Activated CD4-positive, alpha-beta T cell treated with anti-CD3 and anti-CD28 coated beads, Interleukin-2, amount 10 ng/mL, durations not matched to agents 24 days and 14 days (primary cell): ENCODE results near the gene CHAD. TPM values are rescaled to one million over a fixed set of nuclear protein-coding genes. Genes with fewer than 3 reads are reported as not detected.

Source experiments
- DNase-seq: peaks from one replicate; pipeline ENCODE4 v3.0.0; 2022
- H3K27ac Mint-ChIP-seq: one replicate; pipeline ENCODE4 v1.8.0; 2022; ENCODE audit warnings: mild to moderate bottlenecking, mixed read lengths
- H3K27me3 Mint-ChIP-seq: one replicate; pipeline ENCODE4 v1.8.0; 2022; ENCODE audit warnings: mixed read lengths
- H3K36me3 Mint-ChIP-seq: one replicate; pipeline ENCODE4 v1.8.0; 2022; ENCODE audit warnings: low read depth, mild to moderate bottlenecking, mixed read lengths
- H3K4me1 Mint-ChIP-seq: one replicate; pipeline ENCODE4 v1.8.0; 2021; ENCODE audit warnings: mixed read lengths
- H3K4me3 Mint-ChIP-seq: one replicate; pipeline ENCODE4 v1.8.0; 2022; ENCODE audit warnings: mild to moderate bottlenecking, moderate library complexity, mixed read lengths
- H3K9me3 Mint-ChIP-seq: one replicate; pipeline ENCODE4 v1.8.0; 2021; ENCODE audit warnings: mixed read lengths
- intact Hi-C: fragments of 100-400 bp; cut with micrococcal nuclease; formaldehyde crosslinking; loops from one replicate; pipeline ENCODE4 v1.15.1; 2023
- total RNA-seq: library from RNA; stranded (reverse); gene quantifications from 2 replicates; pipeline ENCODE4 v1.2.3, GENCODE V29; 2022

The CHAD gene
- not detected in 2 replicates for total RNA-seq

DNA sequence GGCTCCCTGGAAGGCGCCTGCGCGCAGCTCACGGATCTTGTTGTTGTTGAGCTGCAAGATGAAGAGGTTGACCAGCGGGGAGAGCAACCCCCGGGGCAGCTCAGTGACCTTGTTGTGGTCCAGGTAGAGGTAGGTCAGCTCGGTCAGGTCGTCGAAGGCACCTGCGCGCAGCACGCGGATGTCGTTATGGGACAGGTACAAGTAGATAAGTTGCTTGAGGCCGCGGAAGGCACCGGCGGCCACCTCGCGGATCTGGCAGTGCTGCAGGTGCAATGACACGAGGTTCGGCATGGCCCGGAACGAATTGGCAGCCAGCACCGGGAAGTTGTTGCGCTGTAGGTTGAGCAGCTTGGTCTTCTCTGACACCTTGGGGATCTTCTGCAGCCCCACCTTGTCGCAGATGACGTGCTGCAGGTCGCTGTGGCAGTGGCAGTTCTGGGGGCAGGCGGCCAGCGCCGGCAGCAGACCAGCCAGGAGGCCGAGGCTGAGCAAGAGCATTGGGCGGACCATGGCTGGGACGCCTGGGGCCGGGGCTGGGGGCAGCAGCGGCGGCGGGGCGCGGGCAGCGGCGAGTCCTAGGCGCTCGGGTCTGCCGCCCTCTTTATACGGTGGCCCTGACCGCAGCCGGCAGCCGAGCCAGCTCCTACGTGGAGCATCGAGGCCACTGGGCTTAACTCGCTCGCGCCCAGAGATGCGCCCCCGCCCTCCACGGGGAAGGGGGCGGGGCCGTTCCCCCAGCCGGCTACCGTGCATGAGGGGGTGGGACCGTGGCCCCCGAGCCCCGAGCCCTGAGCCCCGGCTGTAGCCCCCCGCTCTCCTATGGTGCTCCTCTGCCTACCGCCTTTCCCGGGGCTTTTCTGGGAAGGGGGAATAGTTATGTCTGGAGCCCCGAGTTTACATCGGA is at the start of gene CHAD:
Gene CHAD (minus strand): TSS at position 577 of the 904 bp plus-strand sequence. CDS start 67 bp downstream, at position 510.
- H3K9me3 Mint-ChIP-seq, result no peaks in the 10 kb centered on the region
- no peak within 1 kb of the TSS for H3K27ac Mint-ChIP-seq
- H3K4me1 Mint-ChIP-seq, result peaks cover 3% of the 10 kb centered on the region
- H3K36me3 Mint-ChIP-seq, result peaks cover under 1% of the 10 kb centered on the region
- intact Hi-C loops, result no loop called here
- H3K27me3 Mint-ChIP-seq, result peaks cover 22% of the 10 kb centered on the region
- no peak within 1 kb of the TSS for H3K4me3 Mint-ChIP-seq
- DNase-seq, result no peak

DNA sequence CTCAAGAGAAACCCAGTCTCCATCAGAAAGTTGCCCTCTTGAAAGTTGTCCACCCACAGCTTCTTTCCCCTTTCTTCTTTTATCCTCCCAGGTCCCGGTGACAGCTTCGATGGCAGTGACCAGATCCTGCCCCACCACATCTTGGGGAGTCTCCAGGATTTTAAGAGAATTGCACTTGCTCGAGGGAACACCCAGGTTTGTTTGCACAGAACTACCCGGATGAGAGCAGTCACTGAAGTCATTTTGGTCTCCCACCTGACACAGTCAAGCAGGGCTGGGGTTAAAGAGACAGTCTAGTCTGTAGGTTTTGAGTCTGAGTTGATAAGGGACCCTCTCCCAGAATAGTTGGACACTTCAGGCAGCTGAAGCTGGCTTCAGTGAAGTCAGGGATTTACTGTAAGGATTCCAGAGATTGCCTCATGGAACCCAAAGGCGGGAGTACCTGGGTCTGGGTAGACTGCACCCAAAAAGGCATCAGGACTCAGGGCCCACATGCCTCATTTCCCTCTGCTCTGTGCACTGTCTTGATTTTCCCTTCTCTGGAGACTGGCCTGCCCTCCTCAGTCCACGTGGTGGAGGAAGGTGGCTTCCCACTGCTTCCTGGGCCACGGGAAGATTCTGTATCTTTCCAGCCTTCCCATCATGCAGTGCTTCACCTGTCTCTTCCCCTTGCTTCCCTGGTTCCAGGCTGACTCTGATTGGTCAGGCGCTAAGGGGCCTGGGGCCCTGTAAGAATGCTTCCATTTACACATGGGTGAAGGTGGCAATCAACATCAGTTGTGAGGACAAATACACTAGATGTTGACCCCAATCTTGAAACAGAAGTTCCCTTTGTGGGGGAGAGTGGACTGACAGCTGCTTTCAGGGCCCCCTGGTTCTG is 49.1 kb upstream of the CHAD start:
- Mint-ChIP-seq H3K9me3 (no peaks in the 10 kb centered on the region), H3K27ac (no peak overlapping the region)
- intact Hi-C loops, result no loop called here

DNA sequence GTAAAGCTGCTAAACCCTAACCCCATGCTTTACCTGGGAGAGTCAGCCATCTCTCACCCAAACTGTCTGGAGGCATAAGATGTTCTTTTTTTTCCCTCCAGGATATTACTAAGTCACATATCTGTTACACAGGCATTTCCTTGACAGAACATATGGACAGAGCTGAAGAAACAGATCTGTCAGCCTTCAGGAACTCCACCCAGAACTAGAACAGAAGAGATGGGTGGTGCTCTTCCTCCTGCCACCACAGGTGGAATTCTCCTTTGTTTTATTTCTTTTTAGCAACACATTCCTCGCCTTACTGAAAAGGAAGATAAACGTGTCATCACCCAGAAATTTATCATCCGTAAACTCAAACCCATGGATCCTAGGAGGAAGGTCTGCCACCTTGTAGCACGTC is 48.3 kb upstream of the CHAD start:
- H3K27me3 Mint-ChIP-seq, result no peaks in the 10 kb centered on the region
- no peak overlapping the region for H3K4me3 Mint-ChIP-seq
- H3K4me1 Mint-ChIP-seq, result peaks cover 11% of the 10 kb centered on the region
- DNase-seq, result no peak
- H3K27ac Mint-ChIP-seq, result no peak overlapping the region
- no peaks in the 10 kb centered on the region for H3K9me3 Mint-ChIP-seq
- H3K36me3 Mint-ChIP-seq, result no peaks in the 10 kb centered on the region
- intact Hi-C loops, result no loop called here

More for the DNA sequence above, 49.1 kb upstream of the CHAD start:
- H3K27me3 Mint-ChIP-seq, result no peaks in the 10 kb centered on the region
- DNase-seq, result no peak
- H3K4me3 Mint-ChIP-seq, result no peak overlapping the region
- peaks cover 7% of the 10 kb centered on the region for H3K4me1 Mint-ChIP-seq
- H3K36me3 Mint-ChIP-seq, result no peaks in the 10 kb centered on the region

DNA sequence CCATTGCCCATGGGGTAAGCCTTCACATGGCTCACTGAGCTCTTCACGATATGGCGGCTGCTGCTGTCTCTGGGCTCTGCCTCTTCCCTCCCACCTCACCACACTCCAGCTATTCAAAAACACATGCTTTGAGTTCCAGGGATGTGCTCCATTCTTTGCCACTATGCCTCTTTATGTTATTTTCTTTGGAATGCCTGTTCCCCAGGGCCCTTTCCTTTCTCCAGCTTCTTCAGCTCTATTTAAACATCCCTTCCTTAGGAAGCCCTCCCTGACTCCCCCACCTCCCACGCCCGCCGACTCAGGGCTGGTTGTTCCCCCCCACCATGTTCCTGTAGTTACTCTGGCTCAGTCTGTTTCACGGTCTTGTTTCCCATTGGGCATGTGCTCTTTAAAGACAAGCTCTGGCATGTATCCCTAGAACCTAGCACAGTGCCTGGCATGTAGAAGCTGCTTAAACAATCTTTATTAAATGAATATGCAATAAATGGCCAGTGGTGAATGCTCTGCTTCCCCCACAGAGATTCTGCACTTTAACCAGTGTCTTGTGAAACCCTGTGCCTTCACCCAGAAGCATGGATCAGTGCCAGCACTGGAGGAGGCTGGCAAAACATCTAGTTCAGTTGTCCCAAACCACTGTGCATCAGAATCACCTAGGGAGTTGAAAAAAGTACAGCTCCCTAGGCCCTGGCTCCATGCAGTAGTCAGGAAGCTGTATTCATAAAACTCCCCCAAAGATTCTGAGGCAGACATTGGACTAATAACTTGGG is 46.4 kb upstream of the CHAD start:
- no peak overlapping the region for H3K4me3 Mint-ChIP-seq
- intact Hi-C loops, result no loop called here
- no peak for DNase-seq
- peaks cover 22% of the 10 kb centered on the region for H3K4me1 Mint-ChIP-seq
- H3K27me3 Mint-ChIP-seq, result no peaks in the 10 kb centered on the region
- no peaks in the 10 kb centered on the region for H3K36me3 Mint-ChIP-seq
- H3K27ac Mint-ChIP-seq, result no peak overlapping the region
- H3K9me3 Mint-ChIP-seq, result no peaks in the 10 kb centered on the region

GRCh38 chr17:50514388-50514787 is 45.7 kb upstream of the CHAD start:
- no peak for DNase-seq
- intact Hi-C loops, result no loop called here
- Mint-ChIP-seq H3K27me3 (no peaks in the 10 kb centered on the region), H3K27ac (no peak overlapping the region), H3K9me3 (no peaks in the 10 kb centered on the region), H3K36me3 (no peaks in the 10 kb centered on the region), H3K4me3 (no peak overlapping the region), H3K4me1 (peaks cover 27% of the 10 kb centered on the region)

- Mint-ChIP-seq H3K27me3 (no peaks in the 10 kb centered on the region), H3K9me3 (no peaks in the 10 kb centered on the region), H3K4me3 (no peak overlapping the region), H3K27ac (no peak overlapping the region), H3K4me1 (peaks cover 35% of the 10 kb centered on the region), H3K36me3 (no peaks in the 10 kb centered on the region)
- intact Hi-C loops, result no loop called here
- DNase-seq, result no peak
Measured at GRCh38 chr17:50513495-50513894, 44.8 kb upstream of the CHAD start.

DNA sequence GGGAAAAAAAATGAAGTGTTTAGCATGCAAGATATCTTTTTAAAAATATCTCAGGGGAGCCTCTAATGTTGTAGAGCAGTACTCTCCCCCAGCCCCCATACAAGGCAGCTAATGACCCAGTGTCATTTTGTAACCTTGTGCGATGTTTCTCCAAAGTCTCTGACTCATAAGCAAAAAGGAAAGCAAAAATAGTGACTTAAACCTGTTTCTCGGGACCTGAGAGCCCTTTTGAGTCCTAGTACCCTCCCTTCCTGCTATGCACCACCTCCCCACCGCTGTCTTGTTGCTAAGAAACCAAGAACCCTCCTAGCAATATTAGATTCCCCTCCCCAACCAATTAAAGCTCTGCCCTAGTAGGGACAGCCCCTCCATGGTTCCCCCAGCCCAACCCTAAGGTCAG is 42.4 kb upstream of the CHAD start:
- H3K4me1 Mint-ChIP-seq, result peaks cover 34% of the 10 kb centered on the region
- peak overlapping the region; percentile 87 for H3K27ac Mint-ChIP-seq
- intact Hi-C loops, result loop anchor here (2.0 kb wide), 1 partner anchor 32 kb away; no protein-coding TSS in a partner anchor
- peak overlapping the region; percentile 46 for H3K4me3 Mint-ChIP-seq
- no peaks in the 10 kb centered on the region for H3K36me3 Mint-ChIP-seq
- no peaks in the 10 kb centered on the region for H3K27me3 Mint-ChIP-seq
- peak; percentile 91 for DNase-seq
- H3K9me3 Mint-ChIP-seq, result no peaks in the 10 kb centered on the region

DNA sequence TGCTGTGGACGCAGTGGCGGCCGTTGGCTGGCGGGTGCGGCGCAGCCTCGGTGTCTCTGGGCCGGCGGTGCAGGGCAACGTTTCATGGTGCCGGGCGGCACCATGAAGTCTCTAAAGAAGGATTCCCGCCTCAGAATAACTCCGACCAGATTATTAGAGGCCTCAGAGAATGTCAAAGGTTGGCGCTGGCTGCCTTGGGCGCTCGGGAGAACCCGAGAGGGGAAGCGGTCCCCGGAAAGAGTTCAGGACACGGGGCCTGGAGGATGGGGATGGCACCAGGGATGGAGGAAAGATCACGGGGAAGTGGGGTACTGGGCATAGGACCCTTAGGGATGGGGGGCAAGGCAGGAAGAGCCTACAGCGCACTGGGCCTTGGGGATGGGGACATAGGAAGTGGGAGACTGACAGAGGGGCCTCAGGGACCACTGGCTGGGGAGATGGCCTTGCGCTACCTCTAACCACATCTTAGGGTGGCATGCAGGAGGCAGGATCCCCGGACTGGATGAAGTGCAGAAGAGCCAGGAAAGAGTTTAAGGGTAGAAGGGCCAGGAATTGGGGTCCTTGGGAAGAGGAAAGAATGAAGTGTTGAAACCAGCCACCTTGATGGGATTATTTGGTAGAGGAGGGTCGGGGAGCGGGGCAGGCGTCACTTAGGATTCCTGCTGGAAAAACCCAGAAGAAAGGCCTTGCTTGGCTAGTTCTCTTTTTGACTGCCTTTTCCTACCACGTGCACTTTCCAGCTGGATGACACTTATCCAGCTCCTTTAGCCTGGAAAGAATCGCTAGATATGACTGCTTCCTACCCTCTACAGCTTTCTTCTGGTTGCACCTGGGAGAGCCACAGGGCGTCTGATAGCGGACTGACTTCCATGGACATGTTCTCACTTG is 40.1 kb upstream of the CHAD start:
- peak overlapping the region; percentile 94 for H3K4me3 Mint-ChIP-seq
- no peaks in the 10 kb centered on the region for H3K36me3 Mint-ChIP-seq
- H3K4me1 Mint-ChIP-seq, result peaks cover 52% of the 10 kb centered on the region
- DNase-seq, result no peak
- intact Hi-C loops, result loop anchor here (2.0 kb wide), 1 partner anchor 30 kb away; the partner anchor contains the start of gene RSAD1
- no peaks in the 10 kb centered on the region for H3K9me3 Mint-ChIP-seq
- H3K27ac Mint-ChIP-seq, result peak overlapping the region; percentile 91
- H3K27me3 Mint-ChIP-seq, result no peaks in the 10 kb centered on the region

DNA sequence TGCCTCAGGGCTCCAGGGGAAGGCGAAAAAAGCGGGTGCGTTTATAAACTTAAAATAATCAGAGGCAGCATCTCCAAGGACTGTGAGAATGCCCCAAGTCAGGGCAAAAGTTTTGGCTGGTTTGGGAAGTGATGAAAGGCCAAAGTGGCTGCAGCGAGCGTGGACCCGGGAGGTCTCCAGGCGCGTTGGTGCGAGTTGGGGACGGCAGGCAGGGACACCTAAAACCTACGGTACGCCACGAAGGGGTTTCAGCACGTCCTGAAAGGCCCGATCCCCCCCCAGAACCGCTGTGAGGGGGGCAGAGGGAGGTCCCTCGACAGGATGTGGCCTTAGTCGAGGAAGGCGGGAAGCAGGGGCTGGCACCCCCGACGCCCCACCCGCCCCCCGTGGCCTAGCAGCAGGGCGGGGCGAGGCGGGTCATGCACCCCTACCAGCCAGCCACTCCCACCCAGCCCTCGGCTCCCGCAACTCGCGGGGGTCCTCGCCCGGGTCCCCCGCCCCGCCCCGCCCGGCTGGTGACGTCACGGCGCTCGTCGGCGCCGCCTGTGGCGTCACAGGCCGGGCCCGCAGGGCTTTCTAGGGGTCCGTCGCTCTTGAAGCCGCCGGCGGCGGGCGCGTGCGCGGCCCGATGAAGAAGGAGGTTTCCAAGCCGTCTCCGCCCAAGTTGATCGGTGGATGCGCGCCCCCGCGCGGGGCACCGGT is 39.3 kb upstream of the CHAD start, which contains the start of gene MYCBPAP:
Gene MYCBPAP (plus strand): TSS at position 569 of the 702 bp plus-strand sequence. CDS start 236 bp downstream, outside the sequence.
- no peaks in the 10 kb centered on the region for H3K27me3 Mint-ChIP-seq

GRCh38 chr17:50506298-50506697 is 37.6 kb upstream of the CHAD start:
- no peak for DNase-seq
- Mint-ChIP-seq H3K4me3 (no peak overlapping the region), H3K27ac (peak overlapping the region; percentile 20), H3K36me3 (no peaks in the 10 kb centered on the region), H3K9me3 (no peaks in the 10 kb centered on the region), H3K4me1 (peaks cover 46% of the 10 kb centered on the region), H3K27me3 (peaks cover 2% of the 10 kb centered on the region)
- intact Hi-C loops, result no loop called here

More for the DNA sequence above, 39.3 kb upstream of the CHAD start, which contains the start of gene MYCBPAP:
- H3K9me3 Mint-ChIP-seq, result no peaks in the 10 kb centered on the region
- intact Hi-C loops, result loop anchor here (2.0 kb wide), 1 partner anchor 29 kb away; the partner anchor contains the start of gene RSAD1
- H3K4me1 Mint-ChIP-seq, result peaks cover 55% of the 10 kb centered on the region
- peak within 1 kb of the TSS; percentile 94 for H3K4me3 Mint-ChIP-seq
- peak within 1 kb of the TSS; percentile 91 for H3K27ac Mint-ChIP-seq
- DNase-seq, result peak; percentile 95
- no peaks in the 10 kb centered on the region for H3K36me3 Mint-ChIP-seq

DNA sequence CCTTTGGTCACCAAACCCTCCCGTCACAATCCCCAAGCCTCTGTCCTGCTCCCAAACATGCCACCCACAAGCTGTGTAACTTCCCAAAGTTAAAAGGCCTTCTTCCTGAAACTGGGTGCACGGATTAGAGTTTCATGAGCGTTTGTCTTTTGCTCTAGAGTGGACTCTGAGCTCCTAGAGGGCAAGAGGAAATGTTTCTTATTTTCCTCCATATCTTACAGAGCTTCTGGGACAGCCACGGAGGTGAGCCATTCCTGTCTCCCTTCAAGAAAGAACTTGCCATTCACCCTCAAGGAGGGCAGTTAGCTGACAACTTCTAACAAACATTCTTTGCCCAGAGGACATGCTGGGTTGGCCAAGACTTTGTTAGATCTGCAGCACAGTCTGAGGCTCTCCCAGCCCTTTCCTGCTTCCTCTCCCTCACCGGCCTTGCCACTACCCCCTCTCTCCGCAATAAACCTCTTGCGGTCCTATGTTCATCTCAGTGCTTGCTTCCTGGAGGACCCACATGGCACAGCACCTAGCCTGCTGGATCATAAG is 37.0 kb upstream of the CHAD start:
- H3K36me3 Mint-ChIP-seq, result no peaks in the 10 kb centered on the region
- no peak for DNase-seq
- peak overlapping the region; percentile 25 for H3K27ac Mint-ChIP-seq
- H3K4me1 Mint-ChIP-seq, result peaks cover 40% of the 10 kb centered on the region
- intact Hi-C loops, result no loop called here
- H3K4me3 Mint-ChIP-seq, result no peak overlapping the region
- no peaks in the 10 kb centered on the region for H3K9me3 Mint-ChIP-seq
- peaks cover 2% of the 10 kb centered on the region for H3K27me3 Mint-ChIP-seq
